K562 (cell line): ENCODE data around the gene QRFP. TPM values are rescaled to one million over a fixed set of nuclear protein-coding genes. Genes with fewer than 3 reads are reported as not detected.

Experiments used
- ATAC-seq: fragments of 200-7000 bp; cut with Tn5 transposase; 3 replicates; pipeline ENCODE4 v1.9.1; 2020; ENCODE audit warnings: moderate library complexity
- BruUV-seq: library from RNA; stranded (reverse); fragments of 400-500 nt; replicated peaks from 2 replicates; lab custom pipeline; 2021; lab: Mats Ljungman, UMichigan
- CTCF ChIA-PET: fragments of 300-600 bp; formaldehyde crosslinking; extraction: SDS; loops from one replicate; lab custom pipeline; 2021; ENCODE audit warnings: low intra/inter-chr PET ratio; lab: Yijun Ruan, JAX
- POLR2A ChIA-PET: fragments of 300-600, 350-650 bp; sonication (Branson Sonifier 250); formaldehyde crosslinking; extraction: SDS; loops from one replicate; lab custom pipeline; 2021; ENCODE audit warnings: antibody characterized with exemption, inconsistent platforms; lab: Yijun Ruan, JAX
- DNase-seq, 4 experiments: peaks; one replicate each; pipeline versions ENCODE4 v3.0.0 to v3.0.0-alpha.2; 2011 to 2018; ENCODE audit warnings: low spot score in 3 of 4, mixed read lengths in 3 of 4; ENCODE audit errors: extremely low read depth in 1 of 4
- FAIRE-seq: peaks from 2 replicates; lab custom pipeline; 2011; peaks lifted over from hg19 to GRCh38; lab: Jason Lieb, UNC
- H2AFZ ChIP-seq: 2 replicates; pipeline ENCODE4 v1.6.0; 2011; ENCODE audit warnings: low read depth, low read length, control low read depth, inconsistent platforms
- H3K27ac ChIP-seq: fragments of 200-600 bp; 3 replicates; pipeline ENCODE4 v1.8.0; 2011; ENCODE audit warnings: low read depth, mild to moderate bottlenecking, control low read depth, inconsistent platforms, low read length, moderate library complexity, mixed read lengths; ENCODE audit errors: extremely low read depth
- H3K27me3 ChIP-seq, 2 experiments: fragments of 300-600 bp in 1 of 2; 2 replicates in 1 of 2; 3 replicates in 1 of 2; pipeline versions ENCODE4 v1.6.0 to v1.8.0; 2011; ENCODE audit warnings: inconsistent platforms in 2 of 2, low read length in 2 of 2, mild to moderate bottlenecking in 1 of 2, mixed read lengths in 1 of 2, moderate library complexity in 1 of 2; ENCODE audit not compliant: control insufficient read depth in 2 of 2, insufficient read depth in 2 of 2
- H3K36me3 ChIP-seq: fragments of 300-600 bp; 3 replicates; pipeline ENCODE4 v1.8.0; 2011; ENCODE audit warnings: mild to moderate bottlenecking, low read length, inconsistent platforms; ENCODE audit not compliant: control insufficient read depth, insufficient read depth
- H3K4me1 ChIP-seq, 2 experiments: fragments of 200-600 bp in 1 of 2; replicated peaks in 1 of 2; 2 replicates in 1 of 2; 3 replicates in 1 of 2; pipeline versions ENCODE4 v1.5.1 to v1.8.0; 2011; ENCODE audit warnings: inconsistent platforms in 2 of 2, low read length in 2 of 2, mild to moderate bottlenecking in 1 of 2, mixed read lengths in 1 of 2, moderate library complexity in 1 of 2; ENCODE audit not compliant: control insufficient read depth in 2 of 2, insufficient read depth in 2 of 2
- H3K4me2 ChIP-seq: 2 replicates; pipeline ENCODE4 v1.6.1; 2011; ENCODE audit warnings: low read length, control low read depth, inconsistent platforms, mixed read lengths; ENCODE audit not compliant: insufficient read depth
- H3K4me3 ChIP-seq: fragments of 200-600 bp; sonication (generic), shearing (Covaris generic); 2 replicates; pipeline ENCODE4 v1.5.1; 2016; ENCODE audit warnings: control low read depth, inconsistent platforms
- H3K79me2 ChIP-seq: fragments of 200-600 bp; 3 replicates; pipeline ENCODE4 v1.8.0; 2011; ENCODE audit warnings: low read length, inconsistent platforms; ENCODE audit not compliant: control insufficient read depth, insufficient read depth
- H3K9ac ChIP-seq, 2 experiments: 2 replicates each; pipeline versions ENCODE4 v1.6.0 to v1.6.1; 2011; ENCODE audit warnings: low read depth in 2 of 2, low read length in 2 of 2, control low read depth in 1 of 2, inconsistent platforms in 1 of 2, mild to moderate bottlenecking in 1 of 2, mixed read lengths in 1 of 2; ENCODE audit not compliant: insufficient read depth in 1 of 2
- H3K9me1 ChIP-seq: one replicate; pipeline ENCODE4 v1.6.0; 2011; ENCODE audit warnings: inconsistent platforms, mild to moderate bottlenecking, low read length, moderate library complexity; ENCODE audit not compliant: control insufficient read depth, insufficient read depth
- H3K9me3 ChIP-seq: replicated peaks from 2 replicates; pipeline ENCODE4 v1.5.1; 2011; ENCODE audit warnings: low read depth, low read length, inconsistent platforms; ENCODE audit not compliant: control insufficient read depth, insufficient read depth
- H4K20me1 ChIP-seq: replicated peaks from 2 replicates; pipeline ENCODE4 v1.6.1; 2011; ENCODE audit warnings: low read length, inconsistent platforms, mixed read lengths; ENCODE audit not compliant: control insufficient read depth, insufficient read depth
- CREBBP ChIP-seq: IDR thresholded peaks from one replicate; pipeline ENCODE4 v1.6.1; 2012; ENCODE audit warnings: low read depth, mild to moderate bottlenecking, control low read depth, inconsistent platforms, low read length
- MLX ChIP-seq, 2 experiments: fragments of 450-650 bp in 1 of 2; sonication (generic) in 1 of 2; formaldehyde crosslinking; conservative IDR thresholded peaks; 2 replicates each; pipeline versions ENCODE4 v1.4.0 to v1.8.1; 2020 to 2022; ENCODE audit warnings: mild to moderate bottlenecking in 1 of 2, missing genetic modification reagents in 1 of 2
- ZFP30 ChIP-seq: fragments of 250-450 bp; sonication (Bioruptor Pico); IDR thresholded peaks from 2 replicates; pipeline ENCODE4 v1.8.0; 2022; ENCODE audit warnings: moderate library complexity, mild to moderate bottlenecking, inconsistent platforms, borderline replicate concordance
- ZNF589 ChIP-seq: fragments of 200-800 bp; sonication (Bioruptor generic); IDR thresholded peaks from 2 replicates; pipeline ENCODE4 v1.6.1; 2016; ENCODE audit warnings: low read depth, missing genetic modification characterization, missing compliant biosample characterization
- WGBS: fragments of 100-300 bp; shearing (Covaris generic); methylation state at CpG from one replicate; pipeline ENCODE4 v1.1.6; 2016; ENCODE audit warnings: low coverage, mixed read lengths; ENCODE audit not compliant: insufficient coverage; ENCODE audit errors: missing lambda C conversion rate; 5-methylcytosine and 5-hydroxymethylcytosine counted together
- in situ Hi-C: fragments of 300-500 bp; cut with MboI; formaldehyde crosslinking; loops from 4 replicates; pipeline ENCODE4 v1.15.0; 2018; ENCODE audit warnings: inconsistent platforms, mixed read lengths
- intact Hi-C: fragments of 100-400 bp; cut with micrococcal nuclease; formaldehyde crosslinking; loops from 2 replicates; pipeline ENCODE4 v1.14.2; 2022
- polyA plus RNA-seq, 8 experiments: library from polyadenylated mRNA; depleted of rRNA in 4 of 8; stranded (reverse) in 5 of 8; unstranded in 3 of 8; fragments of >200 nt; fragmentation: Nextera tagmentation in 2 of 8; fragmentation: Illumina TruSeq in 1 of 8; extraction: Ambion mirVana in 2 of 8; extraction: Trizol in 1 of 8; gene quantifications; 2 replicates each; pipeline versions ENCODE4 v1.2.1 to v1.2.3, GENCODE V29; 2011 to 2014; ENCODE audit warnings: inconsistent platforms in 1 of 8, missing spikeins in 1 of 8
- total RNA-seq, 7 experiments: library from RNA; depleted of rRNA in 6 of 7; stranded (reverse); fragments of >200 nt in 6 of 7; fragmentation: Illumina TruSeq in 2 of 7; extraction: Trizol in 2 of 7; gene quantifications; 2 replicates each; pipeline versions ENCODE4 v1.2.1 to v1.2.3, GENCODE V29; 2011 to 2021; ENCODE audit warnings: low replicate concordance in 1 of 7
- TF ChIP-seq, protein P1 (sequence below): sonication (generic); formaldehyde crosslinking; IDR thresholded peaks from 2 replicates; pipeline ENCODE4 v1.8.1; 2023; ENCODE audit warnings: mild to moderate bottlenecking, missing genetic modification reagents
- TF ChIP-seq, protein P2 (sequence below): sonication (generic); formaldehyde crosslinking; IDR thresholded peaks from 2 replicates; pipeline ENCODE4 v1.8.1; 2023; ENCODE audit warnings: mild to moderate bottlenecking, missing genetic modification reagents, moderate library complexity

The QRFP gene
- total and polyA plus RNA-seq, 9 of the 15 experiments (the other 6 are each of a cell fraction or from before 2014, with no cell fraction given) = not detected

DNA sequence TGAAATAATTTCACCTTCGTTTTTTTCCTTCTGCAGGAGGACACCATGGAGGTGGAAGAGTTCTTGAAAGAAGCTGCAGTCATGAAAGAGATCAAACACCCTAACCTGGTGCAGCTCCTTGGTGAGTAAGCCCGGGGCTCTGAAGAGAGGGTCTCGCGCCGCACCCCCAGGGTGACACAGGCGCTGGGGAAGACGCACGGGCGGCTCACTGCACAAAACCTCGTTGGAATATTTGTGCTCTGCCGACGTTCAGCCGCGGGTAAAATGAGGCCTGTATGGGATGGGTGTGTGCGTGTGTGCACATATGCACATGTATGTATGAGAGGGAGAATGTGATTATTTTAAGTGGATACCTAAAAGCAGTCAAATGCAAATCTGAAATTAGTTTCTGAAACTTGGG is 24.5 kb downstream of the QRFP start (continued):
- TF ChIP-seq ZNF589 (CRISPR knock-in tag) (no peak), CREBBP (no peak)
- TF ChIP-seq, all 486 proteins: peak for 0

- in situ Hi-C loops = loop anchor here (5.0 kb wide), 1 partner anchor 126 kb away; no protein-coding TSS in a partner anchor
- no TSS peak for BruUV-seq
Observed at GRCh38 chr9:130871395-130872062, 25.1 kb downstream of the QRFP start.

More at GRCh38 chr9:130871395-130872062, 25.1 kb downstream of the QRFP start:
- Histone ChIP-seq H3K27ac (no peak overlapping the region), H3K79me2 (no peaks in the 10 kb centered on the region), H3K27me3 (no peaks in the 10 kb centered on the region), H3K4me3 (no peak overlapping the region), H3K9ac (peak overlapping the region in 1 of 2 experiments; percentile 2; a peak in 1 of 4 replicates), H3K36me3 (peaks cover 55% of the 10 kb centered on the region), H3K4me1 (no peaks in the 10 kb centered on the region), H3K4me2 (no peak overlapping the region), H4K20me1 (peaks cover 44% of the 10 kb centered on the region), H2AFZ (no peak overlapping the region), H3K9me3 (no peaks in the 10 kb centered on the region), H3K9me1 (peaks cover 3% of the 10 kb centered on the region)
- ChIA-PET CTCF (interaction anchor here (0.9 to 13.1 kb wide), 4 partner anchors 23 to 175 kb away, joined by 3 to 201 read pairs (median 20); no protein-coding TSS in a partner anchor), POLR2A (interaction anchor here (0.8 to 15.4 kb wide), 14 partner anchors 10 to 222 kb away, joined by 3 to 220 read pairs (median 4); partner anchors contain the start of genes LAMC3 and QRFP)
- intact Hi-C loops = no loop called here
- FAIRE-seq (no peak), ATAC-seq (no peak), DNase-seq (peak in 1 of 4 experiments; percentile 52)
- 68% methylated on average over 10 of the region's 10 CpGs for WGBS
- TF ChIP-seq, protein P1, sequence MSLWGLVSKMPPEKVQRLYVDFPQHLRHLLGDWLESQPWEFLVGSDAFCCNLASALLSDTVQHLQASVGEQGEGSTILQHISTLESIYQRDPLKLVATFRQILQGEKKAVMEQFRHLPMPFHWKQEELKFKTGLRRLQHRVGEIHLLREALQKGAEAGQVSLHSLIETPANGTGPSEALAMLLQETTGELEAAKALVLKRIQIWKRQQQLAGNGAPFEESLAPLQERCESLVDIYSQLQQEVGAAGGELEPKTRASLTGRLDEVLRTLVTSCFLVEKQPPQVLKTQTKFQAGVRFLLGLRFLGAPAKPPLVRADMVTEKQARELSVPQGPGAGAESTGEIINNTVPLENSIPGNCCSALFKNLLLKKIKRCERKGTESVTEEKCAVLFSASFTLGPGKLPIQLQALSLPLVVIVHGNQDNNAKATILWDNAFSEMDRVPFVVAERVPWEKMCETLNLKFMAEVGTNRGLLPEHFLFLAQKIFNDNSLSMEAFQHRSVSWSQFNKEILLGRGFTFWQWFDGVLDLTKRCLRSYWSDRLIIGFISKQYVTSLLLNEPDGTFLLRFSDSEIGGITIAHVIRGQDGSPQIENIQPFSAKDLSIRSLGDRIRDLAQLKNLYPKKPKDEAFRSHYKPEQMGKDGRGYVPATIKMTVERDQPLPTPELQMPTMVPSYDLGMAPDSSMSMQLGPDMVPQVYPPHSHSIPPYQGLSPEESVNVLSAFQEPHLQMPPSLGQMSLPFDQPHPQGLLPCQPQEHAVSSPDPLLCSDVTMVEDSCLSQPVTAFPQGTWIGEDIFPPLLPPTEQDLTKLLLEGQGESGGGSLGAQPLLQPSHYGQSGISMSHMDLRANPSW = 0 out of 2 replicates have a peak, but pooled peaks have one; percentile 4
- TF ChIP-seq, protein P2, sequence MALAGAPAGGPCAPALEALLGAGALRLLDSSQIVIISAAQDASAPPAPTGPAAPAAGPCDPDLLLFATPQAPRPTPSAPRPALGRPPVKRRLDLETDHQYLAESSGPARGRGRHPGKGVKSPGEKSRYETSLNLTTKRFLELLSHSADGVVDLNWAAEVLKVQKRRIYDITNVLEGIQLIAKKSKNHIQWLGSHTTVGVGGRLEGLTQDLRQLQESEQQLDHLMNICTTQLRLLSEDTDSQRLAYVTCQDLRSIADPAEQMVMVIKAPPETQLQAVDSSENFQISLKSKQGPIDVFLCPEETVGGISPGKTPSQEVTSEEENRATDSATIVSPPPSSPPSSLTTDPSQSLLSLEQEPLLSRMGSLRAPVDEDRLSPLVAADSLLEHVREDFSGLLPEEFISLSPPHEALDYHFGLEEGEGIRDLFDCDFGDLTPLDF (CRISPR knock-in tag) = no peak; the same call in 1 of the 2 replicates
- TF ChIP-seq ZFP30 (no peak), MLX (CRISPR knock-in tag; conservative IDR thresholded peaks at IDR 0.05) (0 out of 4 replicates have a peak, but pooled peaks of 1 of the 2 experiments have one; percentile 42)
